ENCODE measurements around the gene PLPP3.

GRCh38 chr1:56625819-56626440, 46.6 kb upstream of the PLPP3 start:
- TF ChIP-seq YY1 (IDR thresholded peaks at IDR 0.05; ENCODE audit: insufficient read depth, insufficient read length) (no peak), SUZ12 (IDR thresholded peaks at IDR 0.05; ENCODE audit: extremely low read depth, insufficient read depth, insufficient read length) (no peak)

Measured in NT2/D1 (cell line).